Activated CD4-positive, alpha-beta T cell treated with anti-CD3 and anti-CD28 coated beads, Interleukin-2, Interleukin-6, amounts not matched to agents 100 ng/mL and 50 ng/mL, durations not matched to agents 16 hours and 8 hours (primary cell): ENCODE results near the gene COX6B1.
"Not testable (repeated sequence)": the region's sequence is repeated elsewhere in the genome, so short reads cannot be mapped to it uniquely, and the experiment has no call there.

Experiments used
- DNase-seq: peaks from one replicate; pipeline ENCODE4 v3.0.0-alpha.2; 2020

COX6B1 gene, protein sequence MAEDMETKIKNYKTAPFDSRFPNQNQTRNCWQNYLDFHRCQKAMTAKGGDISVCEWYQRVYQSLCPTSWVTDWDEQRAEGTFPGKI

DNA sequence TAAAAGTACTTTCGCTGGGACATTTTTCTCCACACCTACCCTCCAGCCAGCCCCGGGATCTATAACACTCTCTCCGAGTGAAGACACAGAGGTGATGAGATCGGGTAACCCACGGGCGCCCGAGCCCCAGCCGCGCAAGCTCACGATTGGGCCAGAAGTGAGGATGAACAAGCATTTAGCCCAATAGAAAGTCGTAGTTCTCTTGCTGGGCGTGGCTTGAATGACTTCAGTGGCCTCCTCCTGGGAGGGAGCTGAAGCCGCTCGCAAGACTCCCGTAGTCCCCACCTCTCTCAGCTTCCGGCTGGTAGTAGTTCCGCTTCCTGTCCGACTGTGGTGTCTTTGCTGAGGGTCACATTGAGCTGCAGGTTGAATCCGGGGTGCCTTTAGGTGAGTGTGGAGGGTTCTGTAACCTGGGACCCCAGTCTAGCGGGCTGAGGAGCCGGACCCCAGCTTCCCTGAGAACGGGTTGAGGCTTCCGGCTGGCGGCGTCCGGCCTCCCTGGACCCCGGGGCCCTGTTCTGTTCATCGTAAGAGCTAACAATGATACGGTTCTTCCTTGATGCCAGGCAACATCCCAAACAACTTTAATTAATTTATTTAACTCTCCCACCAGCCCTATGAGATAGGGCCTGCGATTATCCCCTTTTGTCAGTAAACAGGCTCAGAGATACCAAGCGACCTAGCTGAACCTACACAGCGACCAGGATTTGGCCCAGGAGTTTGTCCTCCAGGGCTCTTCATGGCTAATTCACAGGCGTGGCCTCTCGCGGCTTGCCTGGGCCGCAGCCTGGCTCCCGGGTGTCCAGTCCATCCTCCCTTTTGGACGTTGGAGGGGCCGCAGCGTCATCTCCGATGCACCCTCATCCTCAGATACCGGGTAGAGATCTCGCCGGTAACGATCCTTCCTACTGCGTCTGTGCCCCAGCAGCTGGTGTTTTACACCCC, at the start of gene COX6B1:
Gene COX6B1 (plus strand): TSS at position 307 of the 945 bp plus-strand sequence. CDS start 2,921 bp downstream, outside the sequence.
- DNase-seq: peak; percentile 97

DNA sequence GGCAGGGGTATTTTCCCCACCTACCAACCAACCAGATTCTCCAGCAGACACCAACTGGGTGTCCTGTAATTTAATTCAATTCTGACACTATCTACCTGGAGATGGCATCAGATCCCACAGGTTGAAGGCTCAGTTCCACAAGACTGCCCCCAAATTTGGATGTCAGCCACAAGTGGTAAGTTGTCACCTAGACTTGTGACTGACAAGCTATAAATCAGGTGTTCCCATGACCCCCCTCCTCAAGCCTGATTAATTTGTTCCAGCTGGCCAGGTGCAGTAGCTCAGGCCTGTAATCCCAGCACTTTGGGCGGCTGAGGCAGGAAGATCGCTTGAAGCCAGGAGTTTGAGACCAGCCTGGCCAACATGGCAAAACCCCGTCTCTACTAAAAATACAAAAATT, 46.2 kb upstream of the COX6B1 start:
- no peak for DNase-seq

DNA sequence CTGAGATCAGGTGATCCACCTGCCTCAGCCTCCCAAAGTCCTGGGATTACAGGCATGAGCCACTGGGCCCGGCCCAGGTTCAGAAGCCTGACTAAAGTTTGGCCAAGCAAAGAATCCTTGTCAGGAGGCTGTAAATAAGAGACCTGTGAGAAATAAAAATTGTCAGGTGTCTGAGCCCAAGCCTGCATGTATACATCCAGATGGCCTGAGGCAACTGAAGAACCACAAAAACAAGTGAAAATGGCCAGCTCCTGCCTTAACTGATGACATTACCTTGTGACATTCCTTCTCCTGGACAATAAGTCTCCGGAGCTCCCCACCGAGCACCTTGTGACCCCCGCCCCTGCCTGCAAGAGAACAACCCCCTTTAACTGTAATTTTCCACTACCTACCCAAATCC, 43.7 kb upstream of the COX6B1 start:
- DNase-seq: not testable (repeated sequence)

DNA sequence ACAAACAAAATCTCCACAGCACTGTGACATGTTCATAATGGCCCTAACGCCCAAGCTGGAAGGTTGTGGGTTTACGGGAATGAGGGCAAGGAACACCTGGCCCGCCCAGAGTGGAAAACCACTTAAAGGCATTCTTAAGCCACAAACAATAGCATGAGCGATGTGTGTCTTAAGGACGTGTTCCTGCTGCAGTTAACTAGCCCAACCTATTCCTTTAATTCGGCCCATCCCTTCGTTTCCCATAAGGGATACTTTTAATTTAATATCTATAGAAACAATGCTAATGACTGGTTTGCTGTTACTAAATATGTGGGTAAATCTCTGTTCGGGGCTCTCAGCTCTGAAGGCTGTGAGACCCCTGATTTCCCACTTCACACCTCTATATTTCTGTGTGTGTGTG, 41.0 kb upstream of the COX6B1 start:
- DNase-seq: not testable (repeated sequence)

DNA sequence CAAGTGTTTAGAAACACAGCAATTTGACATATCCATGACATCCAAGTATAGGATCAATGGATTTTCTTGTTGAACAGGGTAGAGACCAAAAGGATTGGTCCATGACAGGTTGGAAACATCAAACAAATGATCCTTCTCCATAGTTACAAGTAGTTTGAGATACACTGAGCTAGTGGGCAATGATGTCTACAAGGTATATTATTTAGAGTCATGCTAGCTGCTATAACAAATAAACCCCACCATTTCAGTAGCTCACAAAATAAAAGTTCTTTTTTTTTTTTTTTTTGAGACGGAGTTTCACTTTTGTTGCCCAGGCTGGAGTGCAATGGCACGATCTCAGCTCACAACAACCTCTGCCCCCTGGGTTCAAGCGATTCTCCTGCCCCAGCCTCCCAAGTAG, 40.5 kb upstream of the COX6B1 start:
- DNase-seq: no peak

DNA sequence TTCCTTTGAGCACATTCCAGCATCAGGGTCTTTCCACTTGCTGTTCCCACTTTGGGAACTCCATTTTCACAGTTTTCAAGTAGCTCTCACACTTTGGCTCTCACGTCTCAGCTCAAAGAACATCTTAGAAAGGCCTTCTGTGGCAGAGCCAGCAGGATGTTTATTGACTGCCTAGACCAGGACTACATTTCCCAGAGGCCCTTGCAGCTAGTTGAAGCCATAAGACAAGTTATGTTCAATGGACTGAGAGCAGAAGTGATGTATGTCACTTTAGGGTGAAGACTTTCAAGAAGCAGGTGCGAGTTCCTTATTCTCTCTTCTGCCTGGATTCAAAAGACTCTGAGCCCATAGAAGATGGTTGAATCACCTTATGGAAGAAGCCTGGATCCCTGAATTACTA, 39.9 kb upstream of the COX6B1 start:
- peak; percentile 15 for DNase-seq

DNA sequence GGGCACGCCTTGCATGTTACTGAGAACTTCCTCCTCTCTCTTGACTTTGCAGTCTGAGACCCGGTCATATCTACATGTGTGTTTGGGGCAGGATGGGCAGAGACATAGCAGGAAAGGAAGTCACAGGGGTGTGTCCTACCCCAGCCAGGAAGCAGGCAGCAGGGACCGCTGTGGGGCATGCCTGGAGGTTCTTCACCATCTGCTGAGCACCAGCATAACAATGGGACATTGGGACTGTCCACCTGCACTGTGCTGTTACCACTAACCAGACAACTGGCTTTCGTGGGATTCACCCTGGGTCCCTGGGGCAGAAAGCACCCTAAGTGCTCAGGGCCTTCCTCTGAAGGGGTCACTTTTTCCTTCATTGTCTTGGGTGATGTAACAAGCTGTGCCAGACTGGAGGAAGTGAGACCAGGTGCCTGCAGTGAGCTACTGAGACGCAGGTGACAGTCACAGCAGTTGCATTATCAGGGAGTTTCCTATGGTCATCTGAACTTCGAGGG, 38.2 kb upstream of the COX6B1 start:
- peak; percentile 31 for DNase-seq

DNA sequence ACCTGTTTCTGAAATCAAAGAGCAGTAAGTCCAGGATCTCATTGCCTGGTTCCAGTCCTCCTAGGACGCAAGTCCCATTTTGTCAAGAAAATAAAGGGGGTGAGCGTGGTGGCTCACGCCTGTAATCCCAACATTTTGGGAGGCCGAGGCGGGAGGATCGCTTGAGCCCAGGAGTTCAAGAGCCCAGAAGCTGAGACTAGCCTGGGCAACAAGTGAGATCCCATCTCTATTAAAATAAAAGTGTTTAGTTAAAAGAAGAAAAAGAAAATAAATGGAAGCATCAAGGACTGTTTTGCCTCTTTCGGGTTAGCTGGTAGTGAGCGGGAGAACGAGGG, 35.9 kb upstream of the COX6B1 start:
- DNase-seq: no peak

DNA sequence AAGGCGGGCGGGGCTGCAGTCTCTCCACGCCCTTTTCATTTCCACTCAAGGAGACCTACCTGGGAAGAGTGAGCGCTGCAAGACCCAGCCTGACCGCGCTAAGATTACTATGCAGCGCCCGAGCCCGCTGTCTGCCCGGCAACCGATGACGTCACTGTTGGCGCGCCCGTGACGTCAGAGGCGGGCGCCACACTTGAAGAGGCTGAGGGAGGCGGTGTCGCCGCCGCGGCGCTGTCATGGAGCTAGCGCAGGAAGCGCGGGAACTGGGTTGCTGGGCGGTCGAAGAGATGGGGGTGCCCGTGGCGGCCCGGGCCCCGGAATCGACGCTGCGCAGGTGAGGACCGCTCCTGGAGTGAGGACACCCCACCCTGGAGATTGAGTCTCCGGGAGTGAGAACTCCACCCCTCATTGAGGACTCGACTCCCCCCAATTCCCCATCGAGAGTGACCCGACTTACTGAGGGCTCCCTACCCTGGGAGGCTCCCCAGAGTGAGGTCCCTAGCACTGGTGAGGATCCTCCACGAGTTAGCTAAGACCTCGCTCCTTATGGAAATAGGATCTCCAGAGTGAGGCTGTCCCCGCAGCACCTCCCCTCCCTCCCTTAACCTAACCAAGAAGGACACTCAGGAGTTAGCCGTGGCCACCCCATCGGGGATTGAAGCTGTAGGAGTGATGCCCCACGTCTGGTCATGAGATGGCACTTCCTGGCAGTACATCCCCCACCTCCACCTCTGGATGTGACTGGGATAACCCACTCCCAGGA, 35.4 kb upstream of the COX6B1 start, which contains the start of gene HAUS5:
Gene HAUS5 (plus strand): TSS at position 177 of the 763 bp plus-strand sequence. CDS start 60 bp downstream, at position 237.
- peak; percentile 98 for DNase-seq

DNA sequence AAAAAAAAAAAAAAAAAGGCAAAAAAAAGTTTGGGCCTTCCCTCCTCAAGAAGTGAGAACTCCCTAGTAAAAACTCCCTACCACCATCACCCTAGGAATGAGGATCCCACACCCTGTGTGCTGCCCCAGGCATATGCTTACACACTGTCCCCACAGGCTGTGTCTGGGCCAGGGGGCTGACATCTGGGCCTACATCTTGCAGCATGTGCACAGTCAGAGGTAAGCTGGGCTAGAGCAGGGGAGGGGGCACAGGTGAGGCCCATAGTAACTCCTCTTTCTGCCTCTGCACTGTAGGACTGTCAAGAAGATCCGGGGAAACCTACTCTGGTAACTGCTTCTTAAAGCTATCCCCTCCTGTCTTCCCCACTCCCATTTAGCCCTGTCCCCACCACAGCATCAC, 34.5 kb upstream of the COX6B1 start:
- no peak for DNase-seq

DNA sequence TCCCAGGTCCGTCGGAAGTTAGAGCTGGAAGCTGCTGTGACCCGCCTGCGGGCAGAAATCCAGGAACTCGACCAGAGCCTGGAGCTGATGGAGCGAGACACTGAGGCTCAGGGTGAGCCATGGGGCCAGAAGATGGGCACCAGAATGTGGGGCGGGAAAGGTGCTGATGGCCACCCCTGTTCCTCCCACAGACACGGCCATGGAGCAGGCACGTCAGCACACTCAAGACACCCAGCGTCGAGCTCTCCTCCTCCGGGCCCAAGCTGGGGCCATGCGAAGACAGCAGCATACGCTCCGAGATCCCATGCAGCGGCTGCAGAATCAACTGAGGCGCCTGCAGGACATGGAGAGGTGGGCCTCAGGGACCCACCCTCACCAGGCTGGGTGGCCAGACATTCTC, 33.1 kb upstream of the COX6B1 start:
- DNase-seq: no peak

DNA sequence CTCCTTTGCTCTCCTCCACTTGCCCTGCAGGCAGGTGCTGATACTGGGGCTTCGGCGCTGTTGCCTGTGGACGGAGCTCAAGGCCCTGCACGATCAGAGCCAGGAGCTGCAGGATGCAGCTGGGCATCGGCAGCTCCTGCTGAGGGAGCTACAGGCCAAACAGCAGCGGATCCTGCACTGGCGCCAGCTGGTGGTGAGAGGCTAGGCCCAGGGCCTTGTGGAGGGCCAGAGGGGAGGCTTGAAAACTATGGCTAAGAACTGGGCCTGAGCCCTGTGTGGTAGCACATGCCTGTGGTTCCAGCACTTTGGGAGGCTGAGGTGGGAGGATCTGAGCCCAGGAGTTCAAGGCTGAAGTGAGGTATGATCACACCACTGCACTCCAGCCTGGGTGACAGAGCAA, 29.3 kb upstream of the COX6B1 start:
- DNase-seq: no peak

DNA sequence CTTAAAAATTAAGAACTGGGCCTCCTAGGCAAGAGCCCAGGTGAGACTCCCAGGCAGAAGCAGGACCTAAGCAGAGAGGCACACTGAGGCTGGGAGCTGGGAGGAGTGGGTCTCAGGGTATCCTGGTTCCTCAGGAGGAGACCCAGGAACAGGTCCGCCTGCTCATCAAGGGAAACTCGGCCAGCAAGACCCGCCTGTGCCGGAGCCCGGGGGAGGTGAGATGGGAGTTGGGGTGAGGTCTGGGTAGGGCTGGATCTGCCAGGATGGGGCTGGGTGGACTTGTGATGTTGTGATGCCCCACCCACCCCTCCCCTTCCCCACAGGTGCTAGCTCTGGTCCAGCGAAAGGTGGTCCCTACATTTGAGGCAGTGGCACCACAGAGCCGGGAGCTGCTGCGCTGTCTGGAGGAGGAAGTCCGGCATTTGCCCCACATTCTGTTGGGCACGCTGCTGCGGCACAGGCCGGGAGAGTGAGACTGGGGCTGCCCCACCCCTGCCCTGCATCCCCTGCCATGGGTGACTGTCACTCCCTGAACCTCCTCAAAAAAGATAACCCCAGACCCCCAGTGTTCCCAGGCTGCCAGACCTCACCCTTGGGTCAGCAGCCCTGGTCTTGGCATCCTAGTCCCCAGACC, 28.7 kb upstream of the COX6B1 start:
- no peak for DNase-seq

DNA sequence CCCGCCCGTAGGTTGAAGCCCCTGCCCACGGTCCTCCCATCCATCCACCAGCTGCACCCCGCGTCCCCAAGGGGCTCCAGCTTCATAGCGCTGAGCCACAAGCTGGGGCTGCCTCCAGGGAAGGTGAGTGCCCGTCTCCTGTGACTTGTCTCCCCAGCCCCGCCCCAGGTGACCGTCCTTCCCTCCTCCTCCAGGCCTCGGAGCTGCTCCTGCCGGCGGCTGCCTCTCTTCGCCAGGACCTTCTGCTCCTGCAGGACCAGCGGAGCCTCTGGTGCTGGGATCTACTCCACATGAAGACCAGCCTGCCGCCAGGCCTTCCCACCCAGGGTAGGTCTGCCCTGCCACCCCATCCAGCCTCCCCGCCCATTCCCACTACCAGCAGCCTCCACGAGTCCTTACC, 28.1 kb upstream of the COX6B1 start:
- no peak for DNase-seq

DNA sequence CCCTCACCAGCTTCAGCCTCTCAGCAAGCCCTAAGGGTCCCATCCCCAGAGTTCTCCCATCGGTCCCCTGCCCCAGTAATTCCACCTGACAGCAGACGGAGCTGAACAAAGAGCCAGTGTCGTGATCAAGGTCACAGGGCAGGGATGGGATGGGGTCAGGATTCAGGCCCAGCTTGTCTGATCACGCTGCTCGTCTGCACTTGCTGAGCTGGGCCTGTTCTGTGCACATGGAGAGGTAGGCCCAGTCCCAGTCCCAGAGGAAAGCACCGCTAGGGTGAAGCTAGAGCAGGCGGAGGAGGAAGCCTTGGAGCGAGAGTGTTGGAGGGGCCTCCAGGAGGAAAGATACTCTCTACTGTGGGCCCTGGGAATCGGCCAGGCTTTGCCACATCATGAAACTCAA, 26.4 kb upstream of the COX6B1 start:
- no peak for DNase-seq

DNA sequence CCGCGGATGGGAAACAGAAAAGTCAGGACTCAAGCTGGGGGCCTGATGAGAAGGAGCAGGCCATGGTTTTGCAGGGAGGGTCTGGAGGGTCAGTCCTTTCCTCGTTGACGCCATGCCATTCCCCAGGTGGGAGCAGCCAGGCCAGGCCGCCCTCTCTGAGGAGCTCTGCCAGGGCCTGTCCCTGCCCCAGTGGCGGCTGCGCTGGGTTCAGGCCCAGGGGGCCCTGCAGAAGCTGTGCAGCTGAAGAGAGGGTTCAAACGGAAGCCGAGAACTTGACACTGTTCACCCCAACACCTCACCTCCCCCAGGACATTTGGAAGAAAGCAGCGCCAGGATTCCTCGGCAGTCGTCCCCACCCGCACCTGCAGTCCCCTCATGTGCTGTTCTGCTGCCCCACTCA, 25.4 kb upstream of the COX6B1 start:
- DNase-seq: no peak

DNA sequence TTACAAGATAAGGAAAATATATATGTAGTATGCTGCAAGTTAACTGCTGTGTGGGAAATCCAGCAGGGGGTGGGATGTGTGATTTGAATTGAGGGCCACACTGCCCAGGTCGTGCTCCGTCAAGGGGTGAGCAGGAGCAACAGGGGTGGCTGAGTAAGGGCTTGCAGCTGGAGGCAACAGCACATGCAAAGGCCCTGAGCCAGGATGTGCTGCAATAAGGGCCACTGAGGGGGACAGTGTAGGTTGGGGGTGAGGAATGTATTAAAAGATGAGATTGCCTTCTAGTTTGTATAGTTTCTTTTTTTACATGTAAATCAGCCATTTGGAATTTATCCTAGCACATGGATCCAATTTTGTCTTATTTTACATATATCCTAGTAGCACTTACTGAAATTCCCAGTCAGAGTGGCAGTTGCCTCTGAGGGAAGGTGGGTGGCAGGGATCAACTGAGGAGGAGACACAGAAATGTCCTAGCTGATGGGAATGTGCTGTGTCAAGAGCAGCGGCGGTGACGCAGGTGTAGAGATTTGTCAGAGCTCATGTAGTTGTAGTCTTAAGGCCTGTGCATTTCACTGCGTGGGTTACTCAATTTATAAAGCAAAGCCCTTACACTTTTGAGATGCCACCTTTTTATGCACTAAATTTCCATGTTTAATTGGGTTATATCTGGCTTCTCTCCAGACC, 24.7 kb upstream of the COX6B1 start:
- DNase-seq: no peak

DNA sequence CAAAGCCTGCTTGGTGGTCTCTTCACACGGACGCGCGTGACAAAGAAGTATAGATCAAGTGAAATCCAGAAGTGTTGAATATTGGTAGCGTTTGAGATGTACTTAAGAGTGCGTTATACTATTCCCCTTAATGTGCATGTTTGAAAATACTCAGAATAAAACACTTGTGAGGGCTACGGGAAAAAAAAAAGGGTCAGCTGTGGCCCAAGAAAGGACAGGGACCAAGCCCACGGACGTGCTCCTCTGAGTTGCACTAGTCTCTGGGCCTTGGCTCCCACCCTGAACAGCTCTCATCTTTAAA, 19.9 kb upstream of the COX6B1 start:
- no peak for DNase-seq

DNA sequence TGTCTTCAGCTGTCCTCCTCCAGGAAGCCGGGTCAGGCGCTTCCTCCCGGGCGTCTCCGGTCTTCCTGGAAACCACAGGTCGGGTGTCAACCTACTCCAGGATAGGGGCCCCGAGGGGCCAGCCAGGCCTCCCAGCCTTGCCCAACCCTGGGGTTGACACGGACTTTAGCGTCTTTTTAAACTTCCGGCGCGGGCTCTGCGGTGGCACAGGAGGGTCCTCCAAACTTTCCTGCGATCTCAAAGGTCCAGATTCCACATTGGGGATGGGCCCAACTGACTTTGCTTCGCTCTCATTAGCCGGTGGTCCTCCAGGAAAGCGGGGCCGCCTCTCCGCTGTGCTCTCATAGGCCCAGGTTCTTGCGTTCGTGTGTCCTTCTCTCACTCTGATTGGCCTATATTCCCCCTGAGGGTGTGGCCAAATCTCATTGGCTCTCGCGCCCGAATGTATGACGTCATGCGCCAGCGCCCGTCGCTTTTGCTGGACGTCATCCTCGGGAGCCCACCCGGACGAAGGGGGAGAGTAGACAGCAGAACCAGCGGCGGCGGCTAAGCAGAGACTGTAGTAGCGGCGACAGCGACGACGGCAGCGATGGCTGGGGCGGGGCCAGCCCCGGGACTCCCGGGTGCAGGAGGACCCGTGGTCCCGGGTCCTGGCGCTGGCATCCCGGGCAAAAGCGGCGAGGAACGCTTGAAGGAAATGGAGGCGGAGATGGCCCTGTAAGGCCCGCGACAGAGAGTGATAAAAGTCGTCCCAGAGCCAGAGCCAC, 19.4 kb upstream of the COX6B1 start, which contains the start of gene RBM42:
Gene RBM42 (plus strand): TSS at position 472 of the 767 bp plus-strand sequence. CDS start 118 bp downstream, at position 590.
- DNase-seq: peak; percentile 99

DNA sequence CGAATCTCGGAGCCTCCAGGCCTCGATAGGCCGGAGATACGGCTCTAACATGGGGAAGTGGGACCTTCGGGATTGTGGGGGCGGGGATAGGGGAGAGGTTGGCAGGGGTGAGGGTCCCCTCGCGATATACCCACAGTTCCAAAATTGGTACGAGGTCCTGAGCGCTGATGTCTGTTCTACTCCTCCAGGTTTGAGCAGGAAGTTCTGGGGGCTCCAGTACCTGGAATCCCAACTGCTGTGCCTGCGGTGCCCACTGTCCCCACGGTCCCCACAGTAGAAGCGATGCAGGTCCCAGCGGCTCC, 18.8 kb upstream of the COX6B1 start:
- no peak for DNase-seq

DNA sequence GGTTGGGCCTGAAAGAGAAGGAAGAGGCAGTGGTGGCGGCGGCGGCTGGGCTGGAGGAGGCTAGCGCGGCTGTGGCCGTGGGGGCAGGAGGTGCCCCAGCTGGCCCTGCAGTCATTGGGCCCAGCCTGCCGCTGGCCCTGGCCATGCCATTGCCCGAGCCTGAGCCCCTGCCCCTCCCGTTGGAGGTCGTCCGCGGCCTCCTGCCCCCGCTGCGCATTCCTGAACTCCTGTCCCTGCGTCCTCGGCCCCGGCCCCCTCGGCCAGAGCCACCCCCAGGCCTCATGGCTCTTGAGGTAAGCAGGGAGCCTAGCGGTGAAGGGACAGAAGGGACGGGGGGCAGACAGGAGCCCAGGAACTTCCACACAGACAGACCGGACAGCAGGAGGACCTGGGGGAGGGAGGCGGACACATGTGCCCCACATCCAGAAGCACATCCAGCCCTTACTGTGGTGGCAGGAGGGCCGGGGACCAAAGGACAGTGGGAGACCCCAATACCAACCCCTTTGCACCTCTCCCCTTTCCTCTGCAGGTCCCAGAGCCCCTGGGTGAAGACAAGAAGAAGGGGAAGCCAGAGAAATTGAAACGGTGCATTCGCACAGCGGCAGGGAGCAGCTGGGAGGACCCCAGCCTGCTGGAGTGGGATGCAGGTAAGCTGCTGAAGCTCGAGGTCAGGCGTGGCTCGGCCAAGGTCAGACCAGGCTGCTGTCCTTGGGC, 14.2 kb upstream of the COX6B1 start:
- no peak for DNase-seq
